ENCODE data around the gene CC2D1A.

DNA sequence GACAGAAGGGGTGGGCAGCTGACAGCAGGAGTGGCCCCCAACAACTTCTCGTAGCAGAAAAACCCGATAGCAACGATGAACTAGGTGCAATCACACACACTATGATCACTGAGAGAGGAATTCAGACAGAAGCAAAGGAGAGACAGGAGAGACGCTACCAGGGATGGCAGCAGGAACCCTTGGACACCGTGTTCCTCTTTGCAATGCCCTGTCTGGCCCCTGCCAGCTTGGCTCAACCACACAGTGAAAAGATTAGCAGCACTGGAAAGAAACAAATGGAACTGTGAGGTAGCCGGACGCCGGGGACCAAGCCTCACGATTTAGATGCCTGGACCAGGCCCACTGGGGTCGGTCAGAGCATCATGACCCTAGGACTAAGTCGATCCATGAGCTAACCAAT is 69.9 kb downstream of the CC2D1A start:
- TF ChIP-seq CTCF (conservative IDR thresholded peaks at IDR 0.05; ENCODE audit: low read depth in 2 of 2) (no peak), REST (IDR thresholded peaks at IDR 0.05; ENCODE audit: unreplicated experiment) (no peak)
